HL-60/S4 (cell line): ENCODE results near the gene RASD1.

ENCODE experiments used
- in situ Hi-C: fragments of 300-500 bp; cut with MboI; formaldehyde crosslinking; loops from 2 replicates; pipeline ENCODE4 v1.14.3; 2022; ENCODE audit warnings: low sequenced_read_pairs

Gene RASD1

DNA sequence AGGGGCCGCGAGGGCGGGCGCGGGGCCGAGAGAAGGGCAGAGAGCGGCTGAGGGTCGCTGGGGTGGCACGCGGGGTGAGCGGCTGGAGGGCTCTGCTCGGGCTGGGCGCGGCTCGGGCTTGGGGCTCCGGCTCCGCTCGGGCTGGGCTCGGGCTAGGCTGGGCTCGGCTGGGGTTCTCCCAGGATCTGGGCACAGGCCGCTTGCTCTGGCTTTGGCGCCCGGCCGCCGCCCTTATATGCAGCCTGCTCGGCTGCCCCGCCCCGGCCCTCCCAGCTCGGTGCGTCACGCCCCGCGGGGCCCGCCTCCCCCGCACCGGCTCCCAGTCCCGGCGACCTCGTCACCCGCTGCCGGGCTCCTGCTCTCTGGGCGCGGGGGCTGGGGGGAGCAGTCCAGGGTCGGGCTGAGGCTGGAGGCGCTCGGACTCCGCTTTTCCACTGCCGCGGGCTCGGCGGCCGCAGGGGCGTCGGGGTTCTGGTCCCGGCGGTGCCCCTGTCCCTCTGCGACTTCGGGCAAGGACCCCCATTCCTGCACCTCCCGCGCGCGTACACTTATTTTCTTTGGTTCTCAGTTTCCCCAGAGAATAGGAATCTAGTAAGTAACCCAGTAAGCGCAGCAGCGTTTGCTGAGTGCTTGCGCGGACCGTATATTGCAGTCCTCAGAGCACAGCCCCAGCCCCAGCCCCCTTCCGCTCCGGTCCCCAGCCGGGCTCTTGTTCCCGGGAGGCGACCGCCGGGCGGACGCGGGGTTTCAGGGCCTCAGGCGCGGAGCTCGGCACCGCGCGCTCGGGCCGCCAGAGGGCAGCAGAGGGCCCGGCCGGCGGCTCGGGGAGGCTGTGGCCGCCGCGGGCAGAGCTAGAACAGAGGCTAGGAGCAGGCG, at the start of gene RASD1:
Gene RASD1 (minus strand): TSS at position 207 of the 876 bp plus-strand sequence. CDS start 214 bp downstream, outside the sequence.
- in situ Hi-C loops, result no loop called here

GRCh38 chr17:17545984-17546383, 49.8 kb upstream of the RASD1 start:
- in situ Hi-C loops, result no loop called here

GRCh38 chr17:17545031-17545820, 49.0 kb upstream of the RASD1 start:
- in situ Hi-C loops, result no loop called here

GRCh38 chr17:17542906-17543635, 46.9 kb upstream of the RASD1 start:
- in situ Hi-C loops, result no loop called here

GRCh38 chr17:17541640-17542001, 45.4 kb upstream of the RASD1 start:
- in situ Hi-C loops, result no loop called here

- in situ Hi-C loops, result no loop called here
These were observed 44.9 kb upstream of the RASD1 start for GRCh38 chr17:17540935-17541639.

DNA sequence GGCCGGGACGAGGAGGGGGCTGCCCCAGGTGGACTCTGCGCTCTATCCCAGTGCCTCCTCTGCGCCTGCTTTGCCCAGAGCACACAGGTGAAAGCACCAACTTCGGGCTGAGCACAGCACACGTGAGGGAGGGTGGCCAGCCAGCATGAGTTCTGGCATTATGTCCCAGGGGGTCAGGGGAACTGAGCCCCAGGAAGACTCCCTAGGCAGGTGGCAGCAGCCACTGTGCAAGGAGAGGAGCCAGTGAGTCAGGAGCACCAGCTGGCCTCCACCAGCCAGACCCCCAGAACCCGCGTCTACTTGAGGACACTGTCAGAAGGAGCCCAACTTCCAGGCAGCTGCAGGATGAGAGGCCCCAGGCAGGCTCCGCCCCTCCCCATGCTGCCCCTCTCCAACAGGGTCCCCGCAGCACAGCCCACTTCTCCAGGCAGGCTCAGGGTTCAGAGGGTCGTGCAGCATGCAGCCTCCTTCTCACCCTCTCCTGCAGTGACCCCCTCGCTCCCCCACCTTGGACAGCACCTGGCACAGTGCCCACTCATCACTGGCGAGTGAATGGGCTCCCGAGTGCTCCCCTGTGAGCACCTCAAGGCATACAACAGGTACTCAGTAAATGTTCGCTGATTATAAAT, 44.2 kb upstream of the RASD1 start:
- in situ Hi-C loops, result no loop called here

- in situ Hi-C loops, result no loop called here
These were observed 43.4 kb upstream of the RASD1 start for GRCh38 chr17:17539591-17539990.

- in situ Hi-C loops, result no loop called here
These were observed 42.5 kb upstream of the RASD1 start for GRCh38 chr17:17538417-17539391.

GRCh38 chr17:17537311-17538099, 41.3 kb upstream of the RASD1 start:
- in situ Hi-C loops, result no loop called here

DNA sequence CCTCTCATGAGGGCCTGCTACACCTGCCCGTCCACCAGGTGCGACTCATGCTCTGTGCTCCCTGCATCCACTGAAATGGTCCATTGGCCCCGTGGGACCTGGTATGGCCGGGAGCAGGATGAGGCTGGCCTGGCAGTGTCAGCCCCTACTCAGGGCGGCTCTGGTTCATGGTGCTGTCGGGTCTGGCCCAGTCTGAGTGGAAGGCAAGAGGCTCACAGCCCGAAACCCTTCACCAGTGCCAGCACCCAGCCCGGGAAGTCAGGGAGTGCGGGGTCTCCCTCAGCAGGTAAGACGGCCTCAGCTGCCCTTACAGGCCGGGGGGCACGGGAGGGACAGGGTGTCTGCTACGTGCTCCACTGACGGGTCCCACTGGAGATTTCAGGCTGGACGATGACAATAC, 40.5 kb upstream of the RASD1 start:
- in situ Hi-C loops, result no loop called here

GRCh38 chr17:17535957-17536356, 39.8 kb upstream of the RASD1 start:
- in situ Hi-C loops, result no loop called here

DNA sequence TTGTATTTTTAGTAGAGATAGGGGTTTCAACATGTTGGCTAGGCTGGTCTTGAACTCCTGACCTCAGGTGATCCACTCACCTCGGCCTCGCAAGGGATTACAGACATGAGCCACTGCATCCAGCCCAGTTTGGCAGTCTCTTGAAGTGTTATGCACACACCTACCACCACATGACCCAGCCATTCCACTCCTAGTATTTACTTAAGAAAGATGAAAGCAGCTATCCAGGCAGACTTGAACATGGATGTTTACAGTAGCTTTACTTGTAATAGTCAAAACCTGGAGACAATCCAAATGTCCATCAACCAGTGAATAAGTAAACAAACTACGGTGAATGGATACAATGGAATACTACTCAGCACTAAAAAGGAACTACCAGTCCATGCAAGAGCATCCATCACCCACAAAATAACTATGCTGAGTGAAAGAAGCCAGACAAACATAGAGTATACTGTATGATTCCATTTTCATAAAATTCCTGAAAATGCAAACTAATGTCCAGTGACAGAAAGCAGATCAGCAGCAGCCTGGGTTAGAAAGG, 37.8 kb upstream of the RASD1 start:
- in situ Hi-C loops, result no loop called here

DNA sequence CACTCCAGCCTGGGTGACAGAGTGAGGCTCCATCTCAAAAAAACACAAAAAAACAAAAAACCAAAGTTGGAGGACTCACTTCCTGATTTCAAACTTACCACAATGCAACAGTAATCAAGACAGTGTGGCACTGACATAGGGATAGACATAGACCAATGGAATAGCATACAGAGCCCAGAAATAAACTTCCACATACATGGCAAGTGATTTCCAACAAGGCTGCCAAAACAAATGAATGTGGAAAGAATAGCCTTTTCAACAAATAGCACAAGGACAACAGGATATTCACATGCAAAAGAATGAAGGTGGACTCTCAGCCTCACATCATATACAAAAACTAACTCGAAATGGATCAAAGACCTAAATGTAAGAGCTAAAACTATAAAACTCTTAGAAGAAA, 36.8 kb upstream of the RASD1 start:
- in situ Hi-C loops, result no loop called here

DNA sequence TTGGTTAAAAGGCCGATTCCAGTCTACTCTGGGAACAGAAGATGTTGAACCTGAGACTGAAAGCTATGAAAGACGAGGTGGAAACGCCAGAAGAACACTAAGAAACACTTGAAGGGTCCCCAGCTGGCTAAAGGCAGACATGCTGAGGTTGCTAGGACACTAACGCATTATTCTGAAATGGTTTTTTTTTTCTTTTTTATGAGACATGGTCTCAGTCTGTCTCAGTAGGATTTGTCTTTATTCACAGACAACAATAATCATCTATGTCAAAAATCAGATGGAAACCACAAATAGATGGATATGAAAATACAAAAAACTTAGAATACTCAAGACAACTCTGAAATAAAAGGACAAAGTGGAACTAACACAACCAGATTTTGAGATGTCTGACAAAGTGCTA, 35.0 kb upstream of the RASD1 start:
- in situ Hi-C loops, result no loop called here

DNA sequence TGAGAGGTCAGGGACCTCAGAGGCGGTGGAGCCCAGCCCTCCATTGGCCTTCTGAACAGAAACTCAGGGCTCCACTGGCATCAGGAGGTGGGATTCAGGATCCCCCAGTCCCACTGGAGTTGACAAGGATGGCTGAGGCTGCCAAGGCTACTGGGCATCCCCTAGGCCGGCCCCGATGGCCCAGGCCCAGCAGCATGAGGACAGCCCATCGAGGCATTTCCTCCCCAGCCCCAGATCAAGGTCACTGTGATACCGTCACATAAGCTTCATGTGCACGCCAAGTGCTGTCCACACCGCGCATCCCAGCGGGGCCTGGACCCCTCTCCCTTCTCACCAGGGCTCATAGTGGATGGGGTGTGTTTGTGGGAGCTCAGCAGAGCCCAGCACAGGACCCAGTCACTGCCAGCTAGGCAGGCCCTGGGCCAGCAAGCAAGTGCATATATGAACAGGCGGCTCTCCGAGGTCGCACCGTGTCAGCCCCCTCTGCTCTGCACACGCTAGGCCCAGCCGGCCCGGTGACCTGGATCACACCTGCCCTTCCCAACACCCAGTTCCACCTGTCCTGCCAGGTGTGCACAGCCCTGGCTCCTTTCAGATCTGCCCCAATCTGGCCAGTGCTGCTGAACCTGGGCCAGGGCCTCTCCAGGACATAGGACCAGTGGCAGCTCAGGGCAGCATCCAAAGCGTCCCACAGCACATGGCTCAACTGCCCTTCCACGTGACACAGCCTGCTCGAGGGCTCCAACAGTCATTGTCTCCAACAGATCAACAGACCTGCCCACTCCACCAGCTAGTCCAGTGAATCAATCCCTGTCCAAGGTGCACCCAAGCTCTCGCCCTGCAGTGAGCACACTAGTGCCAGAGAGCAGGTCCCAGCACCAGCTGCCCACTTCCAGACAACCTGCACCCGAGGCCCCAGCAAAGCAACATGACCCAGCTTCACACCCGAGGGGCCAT, 32.8 kb upstream of the RASD1 start:
- in situ Hi-C loops, result no loop called here

- in situ Hi-C loops, result no loop called here
These were observed 31.8 kb upstream of the RASD1 start for GRCh38 chr17:17527956-17528500.
